IPS-15b (cell line): ENCODE results near the gene AFAP1L1.

Experiments
- H3K27me3 ChIP-seq: one replicate; pipeline ENCODE4 v1.6.1; 2013; ENCODE audit warnings: low read length; ENCODE audit not compliant: control insufficient read depth, insufficient read depth
- H3K36me3 ChIP-seq: one replicate; pipeline ENCODE4 v1.6.1; 2013; ENCODE audit warnings: low read length; ENCODE audit not compliant: control insufficient read depth, insufficient read depth
- H3K4me1 ChIP-seq: one replicate; pipeline ENCODE4 v1.6.1; 2013; ENCODE audit warnings: mild to moderate bottlenecking, low read length; ENCODE audit not compliant: control insufficient read depth, insufficient read depth
- H3K4me3 ChIP-seq: one replicate; pipeline ENCODE4 v1.5.1; 2013; ENCODE audit warnings: low read depth, low read length
- H3K9ac ChIP-seq: one replicate; pipeline ENCODE4 v1.6.1; 2013; ENCODE audit warnings: low read depth, mild to moderate bottlenecking, low read length
- H3K9me3 ChIP-seq: one replicate; pipeline ENCODE4 v1.6.1; 2013; ENCODE audit warnings: mild to moderate bottlenecking, low read length; ENCODE audit not compliant: control insufficient read depth, insufficient read depth

Gene AFAP1L1

GRCh38 chr5:149371296-149371962, 99.8 kb downstream of the AFAP1L1 start:
- Histone ChIP-seq H3K36me3 (no peaks in the 10 kb centered on the region), H3K4me1 (peaks cover 2% of the 10 kb centered on the region), H3K4me3 (no peak overlapping the region), H3K9ac (no peak overlapping the region), H3K9me3 (no peaks in the 10 kb centered on the region), H3K27me3 (no peaks in the 10 kb centered on the region)

GRCh38 chr5:149372076-149372795, 100.6 kb downstream of the AFAP1L1 start:
- Histone ChIP-seq H3K36me3 (no peaks in the 10 kb centered on the region), H3K4me1 (peaks cover 2% of the 10 kb centered on the region), H3K9me3 (no peaks in the 10 kb centered on the region), H3K4me3 (no peak overlapping the region), H3K27me3 (no peaks in the 10 kb centered on the region), H3K9ac (no peak overlapping the region)

GRCh38 chr5:149372932-149373331, 101.3 kb downstream of the AFAP1L1 start:
- H3K27me3 ChIP-seq, result no peaks in the 10 kb centered on the region
- H3K9ac ChIP-seq, result no peak overlapping the region
- no peaks in the 10 kb centered on the region for H3K4me1 ChIP-seq
- no peaks in the 10 kb centered on the region for H3K9me3 ChIP-seq
- H3K36me3 ChIP-seq, result no peaks in the 10 kb centered on the region
- H3K4me3 ChIP-seq, result no peak overlapping the region

GRCh38 chr5:149374303-149374702, 102.6 kb downstream of the AFAP1L1 start:
- H3K4me1 ChIP-seq, result no peaks in the 10 kb centered on the region
- no peak overlapping the region for H3K9ac ChIP-seq
- H3K27me3 ChIP-seq, result no peaks in the 10 kb centered on the region
- no peaks in the 10 kb centered on the region for H3K9me3 ChIP-seq
- no peaks in the 10 kb centered on the region for H3K36me3 ChIP-seq
- H3K4me3 ChIP-seq, result no peak overlapping the region

- Histone ChIP-seq H3K9me3 (no peaks in the 10 kb centered on the region), H3K4me3 (no peak overlapping the region), H3K9ac (no peak overlapping the region), H3K4me1 (no peaks in the 10 kb centered on the region), H3K36me3 (no peaks in the 10 kb centered on the region), H3K27me3 (no peaks in the 10 kb centered on the region)
Measured at GRCh38 chr5:149374801-149375200, 103.1 kb downstream of the AFAP1L1 start.

GRCh38 chr5:149375434-149375833, 103.8 kb downstream of the AFAP1L1 start:
- Histone ChIP-seq H3K9me3 (no peaks in the 10 kb centered on the region), H3K9ac (no peak overlapping the region), H3K27me3 (no peaks in the 10 kb centered on the region), H3K4me1 (no peaks in the 10 kb centered on the region), H3K36me3 (no peaks in the 10 kb centered on the region), H3K4me3 (no peak overlapping the region)

GRCh38 chr5:149376104-149376503, 104.4 kb downstream of the AFAP1L1 start:
- H3K9me3 ChIP-seq, result no peaks in the 10 kb centered on the region
- H3K9ac ChIP-seq, result no peak overlapping the region
- H3K4me1 ChIP-seq, result peaks cover 2% of the 10 kb centered on the region
- no peaks in the 10 kb centered on the region for H3K36me3 ChIP-seq
- H3K27me3 ChIP-seq, result no peaks in the 10 kb centered on the region
- H3K4me3 ChIP-seq, result no peak overlapping the region

GRCh38 chr5:149376711-149377447, 105.2 kb downstream of the AFAP1L1 start:
- H3K27me3 ChIP-seq, result no peaks in the 10 kb centered on the region
- H3K9me3 ChIP-seq, result no peaks in the 10 kb centered on the region
- no peaks in the 10 kb centered on the region for H3K36me3 ChIP-seq
- H3K9ac ChIP-seq, result no peak overlapping the region
- H3K4me3 ChIP-seq, result no peak overlapping the region
- H3K4me1 ChIP-seq, result peaks cover 2% of the 10 kb centered on the region

GRCh38 chr5:149378241-149378820, 106.7 kb downstream of the AFAP1L1 start:
- Histone ChIP-seq H3K9me3 (no peaks in the 10 kb centered on the region), H3K36me3 (no peaks in the 10 kb centered on the region), H3K9ac (no peak overlapping the region), H3K4me1 (peaks cover 5% of the 10 kb centered on the region), H3K27me3 (no peaks in the 10 kb centered on the region), H3K4me3 (no peak overlapping the region)

- H3K9me3 ChIP-seq, result no peaks in the 10 kb centered on the region
- H3K36me3 ChIP-seq, result no peaks in the 10 kb centered on the region
- no peaks in the 10 kb centered on the region for H3K27me3 ChIP-seq
- H3K9ac ChIP-seq, result no peak within 1 kb of the TSS
- peaks cover 5% of the 10 kb centered on the region for H3K4me1 ChIP-seq
- H3K4me3 ChIP-seq, result no peak within 1 kb of the TSS
Measured at GRCh38 chr5:149379177-149379761, 107.6 kb downstream of the AFAP1L1 start, which contains the start of gene IL17B. Gene IL17B, minus strand, starts transcription at chr5:149379292. Its CDS starts 67 bp downstream, at chr5:149379225.

GRCh38 chr5:149379818-149380374, 108.2 kb downstream of the AFAP1L1 start:
- Histone ChIP-seq H3K36me3 (no peaks in the 10 kb centered on the region), H3K9me3 (no peaks in the 10 kb centered on the region), H3K4me3 (no peak overlapping the region), H3K9ac (no peak overlapping the region), H3K27me3 (no peaks in the 10 kb centered on the region), H3K4me1 (peaks cover 5% of the 10 kb centered on the region)
